ENCODE measurements around the gene MARCHF2.
"Not testable (repeated sequence)": the region's sequence is repeated elsewhere in the genome, so short reads cannot be mapped to it uniquely, and the experiment has no call there.

Gene MARCHF2

DNA sequence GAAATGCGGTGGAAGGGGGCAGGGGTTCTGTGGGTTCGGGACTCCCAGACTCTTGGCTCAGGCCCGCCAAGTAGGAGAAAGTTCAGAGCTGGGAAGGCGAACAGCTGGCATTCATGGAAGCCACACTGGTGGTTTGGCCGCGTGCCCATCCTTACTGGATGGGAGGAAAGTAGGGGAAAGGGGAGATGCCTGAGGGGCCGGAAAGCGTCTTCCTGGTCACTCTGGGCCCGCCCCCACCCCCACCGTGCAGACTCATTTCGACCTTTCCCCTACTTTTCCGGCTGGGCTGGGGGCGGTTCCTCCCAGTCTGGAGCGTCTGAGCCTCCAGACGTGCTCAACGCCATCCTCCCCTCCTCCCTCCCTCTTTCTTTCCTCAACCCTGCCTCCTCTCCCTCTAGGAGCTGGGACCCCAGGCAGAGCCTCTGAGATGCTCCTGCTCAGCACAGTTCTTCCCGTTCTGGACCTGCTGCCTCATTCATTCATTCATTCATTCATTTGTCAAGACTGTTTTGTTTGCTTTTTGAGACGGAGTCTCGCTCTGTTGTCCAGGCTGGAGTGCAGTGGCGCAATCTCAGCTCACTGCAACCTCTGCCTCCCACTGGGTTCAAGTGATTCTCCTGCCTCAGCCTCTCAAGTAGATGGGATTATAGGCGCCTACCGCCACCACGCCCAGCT is 45.6 kb upstream of the MARCHF2 start:
- DNase-seq (ENCODE audit: low read depth): peak; percentile 55
- no peak overlapping the region for H3K4me3 ChIP-seq (ENCODE audit: low read depth, low read length)
- TF ChIP-seq, protein P1, sequence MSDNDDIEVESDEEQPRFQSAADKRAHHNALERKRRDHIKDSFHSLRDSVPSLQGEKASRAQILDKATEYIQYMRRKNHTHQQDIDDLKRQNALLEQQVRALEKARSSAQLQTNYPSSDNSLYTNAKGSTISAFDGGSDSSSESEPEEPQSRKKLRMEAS (IDR thresholded peaks at IDR 0.05; ENCODE audit: low read depth, low read length): no peak
- TF ChIP-seq POLR2A (IDR thresholded peaks at IDR 0.05; ENCODE audit: extremely low read depth, insufficient read length) (no peak), MYC (IDR thresholded peaks at IDR 0.05; ENCODE audit: low read depth, low read length) (no peak)
- TF ChIP-seq, protein P2, sequence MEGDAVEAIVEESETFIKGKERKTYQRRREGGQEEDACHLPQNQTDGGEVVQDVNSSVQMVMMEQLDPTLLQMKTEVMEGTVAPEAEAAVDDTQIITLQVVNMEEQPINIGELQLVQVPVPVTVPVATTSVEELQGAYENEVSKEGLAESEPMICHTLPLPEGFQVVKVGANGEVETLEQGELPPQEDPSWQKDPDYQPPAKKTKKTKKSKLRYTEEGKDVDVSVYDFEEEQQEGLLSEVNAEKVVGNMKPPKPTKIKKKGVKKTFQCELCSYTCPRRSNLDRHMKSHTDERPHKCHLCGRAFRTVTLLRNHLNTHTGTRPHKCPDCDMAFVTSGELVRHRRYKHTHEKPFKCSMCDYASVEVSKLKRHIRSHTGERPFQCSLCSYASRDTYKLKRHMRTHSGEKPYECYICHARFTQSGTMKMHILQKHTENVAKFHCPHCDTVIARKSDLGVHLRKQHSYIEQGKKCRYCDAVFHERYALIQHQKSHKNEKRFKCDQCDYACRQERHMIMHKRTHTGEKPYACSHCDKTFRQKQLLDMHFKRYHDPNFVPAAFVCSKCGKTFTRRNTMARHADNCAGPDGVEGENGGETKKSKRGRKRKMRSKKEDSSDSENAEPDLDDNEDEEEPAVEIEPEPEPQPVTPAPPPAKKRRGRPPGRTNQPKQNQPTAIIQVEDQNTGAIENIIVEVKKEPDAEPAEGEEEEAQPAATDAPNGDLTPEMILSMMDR (IDR thresholded peaks at IDR 0.05; ENCODE audit: low read depth, low read length): no peak

DNA sequence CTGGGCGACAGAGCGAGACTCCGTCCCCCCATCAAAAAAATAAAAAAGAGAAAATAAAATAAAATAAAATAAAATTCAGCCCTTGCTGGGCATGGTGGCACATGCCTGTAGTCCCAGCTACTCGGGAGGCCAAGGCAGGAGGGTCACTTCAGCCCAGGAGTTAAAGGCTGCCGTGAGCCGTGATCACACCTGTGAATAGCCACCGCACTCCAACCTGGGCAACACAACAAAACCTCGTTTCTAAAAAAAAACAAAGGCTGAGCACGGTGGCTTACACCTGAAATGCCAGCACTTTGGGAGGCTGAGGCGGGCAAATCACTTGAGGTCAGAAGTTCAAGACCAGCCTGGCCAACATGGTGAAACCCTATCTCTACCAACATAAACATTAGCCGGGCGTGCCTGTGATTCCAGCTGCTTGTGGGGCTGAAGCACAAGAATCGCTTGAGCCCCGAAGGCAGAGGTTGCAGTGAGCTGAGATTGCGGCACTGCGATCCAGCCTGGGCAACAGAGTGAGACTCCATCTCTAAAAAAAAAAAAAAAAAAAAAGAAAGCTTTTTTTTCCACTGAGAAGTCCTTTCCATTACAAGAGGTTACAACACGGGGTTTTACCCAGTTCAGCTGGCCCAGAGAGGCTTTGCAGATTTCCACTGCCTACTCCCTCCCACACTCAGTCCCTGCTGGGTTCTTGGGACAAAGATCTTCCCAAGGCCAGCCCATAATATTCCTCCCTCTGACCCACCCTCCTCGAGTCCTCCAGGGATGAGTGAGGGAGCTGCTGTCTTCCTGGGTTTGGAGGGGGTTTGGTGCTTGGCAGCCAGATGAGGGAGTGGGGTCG is 42.7 kb upstream of the MARCHF2 start:
- TF ChIP-seq, protein P2 (IDR thresholded peaks at IDR 0.05; ENCODE audit: low read depth, low read length): no peak
- TF ChIP-seq MYC (IDR thresholded peaks at IDR 0.05; ENCODE audit: low read depth, low read length): no peak
- TF ChIP-seq, protein P1 (IDR thresholded peaks at IDR 0.05; ENCODE audit: low read depth, low read length): no peak
- TF ChIP-seq POLR2A (IDR thresholded peaks at IDR 0.05; ENCODE audit: extremely low read depth, insufficient read length): no peak
- DNase-seq (ENCODE audit: low read depth): no peak
- H3K4me3 ChIP-seq (ENCODE audit: low read depth, low read length): no peak overlapping the region

DNA sequence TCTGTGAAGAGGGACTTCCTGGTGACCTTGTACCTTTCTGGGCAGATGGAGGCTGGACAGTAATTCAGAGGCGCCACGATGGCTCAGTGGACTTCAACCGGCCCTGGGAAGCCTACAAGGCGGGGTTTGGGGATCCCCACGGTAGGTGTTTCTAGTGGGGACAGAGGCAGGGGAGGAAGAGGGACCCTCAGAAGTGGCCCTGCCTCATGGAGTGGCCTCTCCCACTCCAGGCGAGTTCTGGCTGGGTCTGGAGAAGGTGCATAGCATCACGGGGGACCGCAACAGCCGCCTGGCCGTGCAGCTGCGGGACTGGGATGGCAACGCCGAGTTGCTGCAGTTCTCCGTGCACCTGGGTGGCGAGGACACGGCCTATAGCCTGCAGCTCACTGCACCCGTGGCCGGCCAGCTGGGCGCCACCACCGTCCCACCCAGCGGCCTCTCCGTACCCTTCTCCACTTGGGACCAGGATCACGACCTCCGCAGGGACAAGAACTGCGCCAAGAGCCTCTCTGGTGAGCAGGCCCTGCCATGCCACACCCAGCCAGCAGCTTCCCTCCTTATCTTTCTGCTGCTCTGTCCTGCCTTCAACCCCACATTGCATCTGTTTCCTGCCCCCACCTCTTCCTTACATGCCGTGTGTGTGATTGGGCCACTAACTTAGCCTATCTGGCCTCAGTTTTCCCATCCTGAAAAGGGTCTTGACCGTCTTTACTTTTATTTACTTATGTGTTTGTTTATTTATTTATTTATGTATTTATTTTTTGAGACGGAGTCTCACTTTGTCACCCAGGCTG is 41.9 kb upstream of the MARCHF2 start:
- DNase-seq (ENCODE audit: low read depth): no peak
- H3K4me3 ChIP-seq (ENCODE audit: low read depth, low read length): no peak overlapping the region
- TF ChIP-seq MYC (IDR thresholded peaks at IDR 0.05; ENCODE audit: low read depth, low read length) (no peak), POLR2A (IDR thresholded peaks at IDR 0.05; ENCODE audit: extremely low read depth, insufficient read length) (no peak)
- TF ChIP-seq, protein P2 (IDR thresholded peaks at IDR 0.05; ENCODE audit: low read depth, low read length): no peak
- TF ChIP-seq, protein P1 (IDR thresholded peaks at IDR 0.05; ENCODE audit: low read depth, low read length): no peak

DNA sequence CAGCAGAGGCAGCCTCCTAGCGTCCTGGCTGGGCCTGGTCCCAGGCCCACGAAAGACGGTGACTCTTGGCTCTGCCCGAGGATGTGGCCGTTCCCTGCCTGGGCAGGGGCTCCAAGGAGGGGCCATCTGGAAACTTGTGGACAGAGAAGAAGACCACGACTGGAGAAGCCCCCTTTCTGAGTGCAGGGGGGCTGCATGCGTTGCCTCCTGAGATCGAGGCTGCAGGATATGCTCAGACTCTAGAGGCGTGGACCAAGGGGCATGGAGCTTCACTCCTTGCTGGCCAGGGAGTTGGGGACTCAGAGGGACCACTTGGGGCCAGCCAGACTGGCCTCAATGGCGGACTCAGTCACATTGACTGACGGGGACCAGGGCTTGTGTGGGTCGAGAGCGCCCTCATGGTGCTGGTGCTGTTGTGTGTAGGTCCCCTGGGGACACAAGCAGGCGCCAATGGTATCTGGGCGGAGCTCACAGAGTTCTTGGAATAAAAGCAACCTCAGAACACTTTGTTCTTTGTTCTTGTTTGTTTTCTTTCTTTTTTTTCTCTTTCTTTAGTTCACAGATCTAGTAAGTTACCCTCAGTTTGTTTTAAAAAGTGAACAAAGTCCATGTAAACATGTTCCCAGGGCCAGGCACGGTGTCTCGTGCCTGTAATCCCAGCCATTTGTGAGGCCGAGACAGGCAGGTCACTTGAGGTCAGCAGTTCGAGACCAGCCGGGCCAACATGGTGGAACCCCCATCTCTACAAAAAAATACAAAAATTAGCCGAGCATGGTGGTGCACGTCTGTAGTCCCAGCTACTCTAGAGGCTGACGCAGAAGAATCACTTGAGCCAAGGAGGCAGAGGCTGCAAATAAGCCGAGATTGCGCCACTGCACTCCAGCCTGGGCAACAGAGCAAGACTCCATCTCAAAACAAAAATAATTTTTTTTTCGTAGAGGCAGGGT is 39.0 kb upstream of the MARCHF2 start:
- no peak overlapping the region for H3K4me3 ChIP-seq (ENCODE audit: low read depth, low read length)
- TF ChIP-seq MYC (IDR thresholded peaks at IDR 0.05; ENCODE audit: low read depth, low read length) (no peak), POLR2A (IDR thresholded peaks at IDR 0.05; ENCODE audit: extremely low read depth, insufficient read length) (no peak)
- TF ChIP-seq, protein P2 (IDR thresholded peaks at IDR 0.05; ENCODE audit: low read depth, low read length): no peak
- TF ChIP-seq, protein P1 (IDR thresholded peaks at IDR 0.05; ENCODE audit: low read depth, low read length): no peak
- DNase-seq (ENCODE audit: low read depth): peak; percentile 46

DNA sequence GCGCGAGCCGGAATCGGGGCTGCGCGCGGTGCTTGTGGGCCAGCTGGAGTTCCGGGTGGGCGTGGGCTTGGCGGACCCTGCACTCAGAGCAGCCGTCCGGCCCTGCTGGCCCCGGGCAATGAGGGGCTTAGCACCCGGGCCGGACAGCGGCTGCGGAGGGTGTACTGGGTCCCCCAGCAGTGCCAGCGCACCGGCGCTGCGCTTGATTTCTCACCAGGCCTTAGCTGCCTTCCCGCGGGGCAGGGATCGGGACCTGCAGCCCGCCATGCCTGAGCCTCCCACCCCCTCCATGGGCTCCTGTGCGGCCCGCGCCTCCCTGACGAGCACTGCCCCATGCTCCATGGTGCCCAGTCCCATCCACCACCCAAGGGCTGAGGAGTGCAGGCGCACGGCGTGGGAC is 37.3 kb upstream of the MARCHF2 start:
- H3K4me3 ChIP-seq (ENCODE audit: low read depth, low read length); DNase-seq (ENCODE audit: low read depth): not testable (repeated sequence)

DNA sequence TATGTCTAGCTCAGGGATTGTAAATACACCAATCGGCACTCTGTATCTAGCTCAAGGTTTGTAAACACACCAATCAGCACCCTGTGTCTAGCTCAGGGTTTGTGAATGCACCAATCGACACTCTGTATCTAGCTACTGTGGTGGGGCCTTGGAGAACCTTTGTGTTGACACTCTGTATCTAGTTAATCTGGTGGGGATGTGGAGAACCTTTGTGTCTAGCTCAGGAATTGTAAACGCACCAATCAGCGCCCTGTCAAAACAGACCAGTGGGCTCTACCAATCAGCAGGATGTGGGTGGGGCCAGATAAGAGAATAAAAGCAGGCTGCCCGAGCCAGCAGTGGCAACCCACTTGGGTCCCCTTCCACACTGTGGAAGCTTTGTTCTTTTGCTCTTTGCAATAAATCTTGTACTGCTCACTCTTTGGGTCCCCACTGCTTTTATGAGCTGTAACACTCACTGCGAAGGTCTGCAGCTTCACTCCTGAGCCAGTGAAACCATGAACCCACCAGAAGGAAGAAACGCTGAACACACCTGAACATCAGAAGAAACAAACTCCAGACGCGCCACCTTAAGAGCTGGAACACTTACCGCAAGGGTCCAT is 36.6 kb upstream of the MARCHF2 start:
- DNase-seq (ENCODE audit: low read depth); H3K4me3 ChIP-seq (ENCODE audit: low read depth, low read length): not testable (repeated sequence)

Measured in NB4 (cell line).